HepG2 (cell line): ENCODE measurements around the gene BLVRB. TPM values are rescaled to one million over a fixed set of nuclear protein-coding genes. Genes with fewer than 3 reads are reported as not detected.

Experiments
- ELF1 ChIP-seq: sonication (generic); formaldehyde crosslinking; IDR thresholded peaks from 2 replicates; pipeline ENCODE4 v1.4.0; 2020; ENCODE audit warnings: missing genetic modification reagents
- JUN ChIP-seq: sonication (generic); formaldehyde crosslinking; IDR thresholded peaks from 2 replicates; pipeline ENCODE4 v1.4.0; 2020; ENCODE audit warnings: mild to moderate bottlenecking, missing genetic modification reagents
- PHF21A ChIP-seq: sonication (generic); formaldehyde crosslinking; IDR thresholded peaks from 2 replicates; pipeline ENCODE4 v1.5.0; 2020; ENCODE audit warnings: mild to moderate bottlenecking, missing genetic modification reagents
- TEAD3 ChIP-seq: optimal IDR thresholded peaks from 2 replicates; pipeline ENCODE3; 2016; ENCODE audit warnings: borderline replicate concordance
- YEATS4 ChIP-seq: sonication (generic); formaldehyde crosslinking; IDR thresholded peaks from 2 replicates; pipeline ENCODE4 v1.4.0; 2020; ENCODE audit warnings: missing genetic modification reagents, borderline replicate concordance
- ZIK1 ChIP-seq: sonication (generic); formaldehyde crosslinking; IDR thresholded peaks from 2 replicates; pipeline ENCODE4 v1.5.0; 2020; ENCODE audit warnings: mild to moderate bottlenecking, low read depth, missing genetic modification reagents, borderline replicate concordance
- ZNF350 ChIP-seq: sonication (generic); formaldehyde crosslinking; IDR thresholded peaks from 2 replicates; pipeline ENCODE4 v1.4.0; 2020; ENCODE audit warnings: mild to moderate bottlenecking, low read depth, missing genetic modification reagents, borderline replicate concordance
- polyA plus RNA-seq, 8 experiments: library from polyadenylated mRNA; depleted of rRNA in 3 of 8; stranded (reverse) in 7 of 8; unstranded in 1 of 8; fragments of >200 nt; fragmentation: Illumina TruSeq in 4 of 8; extraction: Trizol in 4 of 8; gene quantifications; 2 replicates each; pipeline versions ENCODE4 v1.2.1 to v1.2.3, GENCODE V29; 2011 to 2016; ENCODE audit warnings: low read depth in 4 of 8, missing spikeins in 1 of 8, mixed read lengths in 1 of 8; ENCODE audit not compliant: insufficient read depth in 1 of 8
- total RNA-seq, 5 experiments: library from RNA; depleted of rRNA; stranded (reverse); fragments of >200 nt; fragmentation: Illumina TruSeq; extraction: Trizol; gene quantifications; 2 replicates each; pipeline ENCODE4 v1.2.3, GENCODE V29; 2016; ENCODE audit warnings: low read depth in 1 of 5
- TF ChIP-seq, protein P1 (sequence below): sonication (generic); formaldehyde crosslinking; IDR thresholded peaks from 2 replicates; pipeline ENCODE4 v1.4.0; 2020; ENCODE audit warnings: mild to moderate bottlenecking, missing genetic modification reagents
- TF ChIP-seq, protein P2 (sequence below): IDR thresholded peaks from 2 replicates; pipeline ENCODE4 v1.6.1; 2012; ENCODE audit warnings: inconsistent platforms
- TF ChIP-seq, protein P3 (sequence below): sonication (generic); formaldehyde crosslinking; IDR thresholded peaks from 2 replicates; pipeline ENCODE4 v1.5.1; 2020; ENCODE audit warnings: mild to moderate bottlenecking, missing genetic modification reagents, moderate library complexity
- TF ChIP-seq, protein P4 (sequence below): sonication (generic); formaldehyde crosslinking; IDR thresholded peaks from 2 replicates; pipeline ENCODE4 v1.5.1; 2020; ENCODE audit warnings: missing genetic modification reagents, mild to moderate bottlenecking, borderline replicate concordance
- TF ChIP-seq, protein P5 (sequence below), 2 experiments: IDR thresholded peaks; 2 replicates each; pipeline ENCODE4 v1.6.1; 2011 to 2012; ENCODE audit warnings: low read length in 2 of 2, borderline replicate concordance in 1 of 2, low read depth in 1 of 2, mild to moderate bottlenecking in 1 of 2, moderate library complexity in 1 of 2

The BLVRB gene
- total and polyA plus RNA-seq, 2 of the 13 experiments (the other 11 are each of a cell fraction or from before 2014, with no cell fraction given): 25.9 to 51.4 TPM

DNA sequence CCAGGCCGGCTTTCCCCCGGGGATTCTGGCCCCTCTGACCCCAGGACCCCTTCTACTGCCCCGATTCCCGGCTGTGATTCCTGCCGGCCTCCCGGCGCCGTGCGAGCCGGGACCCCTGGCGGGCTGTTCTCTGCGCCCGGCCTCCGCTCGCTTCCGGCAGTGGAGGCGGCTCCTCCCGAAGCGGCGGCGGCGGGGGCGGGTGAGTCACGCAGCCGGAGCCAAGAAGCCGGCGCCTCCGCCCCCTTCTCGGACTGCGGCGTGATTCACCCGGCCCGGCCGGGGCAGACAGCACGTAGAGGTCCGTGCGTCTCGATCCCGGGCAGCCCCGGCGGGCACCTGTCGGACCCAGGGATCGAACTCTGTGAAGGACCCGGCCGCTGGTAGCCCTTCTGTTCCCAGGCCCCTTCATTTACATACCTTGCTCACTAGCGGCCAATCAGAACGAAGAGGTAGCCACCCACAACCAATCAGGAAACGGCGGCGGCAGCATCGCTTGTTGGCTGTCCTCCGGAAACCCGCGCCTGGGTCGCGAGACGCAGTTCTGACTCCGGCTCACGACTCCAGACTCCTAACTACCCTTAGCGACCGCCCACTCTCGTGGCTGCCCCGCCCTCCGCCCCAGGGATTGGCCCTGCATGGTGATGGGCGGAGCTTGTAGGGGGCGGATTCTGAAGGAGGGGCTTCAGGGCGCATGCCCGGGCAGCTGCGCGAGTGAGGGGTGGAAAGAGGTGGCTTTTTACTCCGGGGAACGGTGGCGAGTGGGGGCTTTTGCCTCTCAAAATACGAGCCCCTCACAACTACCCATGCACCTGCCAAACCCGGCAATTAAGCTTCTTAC lies 39.9 kb downstream of the BLVRB start, which contains the start of gene SERTAD1 (continued):
- TF ChIP-seq, protein P1, sequence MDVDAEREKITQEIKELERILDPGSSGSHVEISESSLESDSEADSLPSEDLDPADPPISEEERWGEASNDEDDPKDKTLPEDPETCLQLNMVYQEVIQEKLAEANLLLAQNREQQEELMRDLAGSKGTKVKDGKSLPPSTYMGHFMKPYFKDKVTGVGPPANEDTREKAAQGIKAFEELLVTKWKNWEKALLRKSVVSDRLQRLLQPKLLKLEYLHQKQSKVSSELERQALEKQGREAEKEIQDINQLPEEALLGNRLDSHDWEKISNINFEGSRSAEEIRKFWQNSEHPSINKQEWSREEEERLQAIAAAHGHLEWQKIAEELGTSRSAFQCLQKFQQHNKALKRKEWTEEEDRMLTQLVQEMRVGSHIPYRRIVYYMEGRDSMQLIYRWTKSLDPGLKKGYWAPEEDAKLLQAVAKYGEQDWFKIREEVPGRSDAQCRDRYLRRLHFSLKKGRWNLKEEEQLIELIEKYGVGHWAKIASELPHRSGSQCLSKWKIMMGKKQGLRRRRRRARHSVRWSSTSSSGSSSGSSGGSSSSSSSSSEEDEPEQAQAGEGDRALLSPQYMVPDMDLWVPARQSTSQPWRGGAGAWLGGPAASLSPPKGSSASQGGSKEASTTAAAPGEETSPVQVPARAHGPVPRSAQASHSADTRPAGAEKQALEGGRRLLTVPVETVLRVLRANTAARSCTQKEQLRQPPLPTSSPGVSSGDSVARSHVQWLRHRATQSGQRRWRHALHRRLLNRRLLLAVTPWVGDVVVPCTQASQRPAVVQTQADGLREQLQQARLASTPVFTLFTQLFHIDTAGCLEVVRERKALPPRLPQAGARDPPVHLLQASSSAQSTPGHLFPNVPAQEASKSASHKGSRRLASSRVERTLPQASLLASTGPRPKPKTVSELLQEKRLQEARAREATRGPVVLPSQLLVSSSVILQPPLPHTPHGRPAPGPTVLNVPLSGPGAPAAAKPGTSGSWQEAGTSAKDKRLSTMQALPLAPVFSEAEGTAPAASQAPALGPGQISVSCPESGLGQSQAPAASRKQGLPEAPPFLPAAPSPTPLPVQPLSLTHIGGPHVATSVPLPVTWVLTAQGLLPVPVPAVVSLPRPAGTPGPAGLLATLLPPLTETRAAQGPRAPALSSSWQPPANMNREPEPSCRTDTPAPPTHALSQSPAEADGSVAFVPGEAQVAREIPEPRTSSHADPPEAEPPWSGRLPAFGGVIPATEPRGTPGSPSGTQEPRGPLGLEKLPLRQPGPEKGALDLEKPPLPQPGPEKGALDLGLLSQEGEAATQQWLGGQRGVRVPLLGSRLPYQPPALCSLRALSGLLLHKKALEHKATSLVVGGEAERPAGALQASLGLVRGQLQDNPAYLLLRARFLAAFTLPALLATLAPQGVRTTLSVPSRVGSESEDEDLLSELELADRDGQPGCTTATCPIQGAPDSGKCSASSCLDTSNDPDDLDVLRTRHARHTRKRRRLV (CRISPR knock-in tag): peak; percentile 96
- peak; percentile 32; the same call in 1 of the 2 replicates for TF ChIP-seq ZIK1 (CRISPR knock-in tag)
- TF ChIP-seq, protein P2, sequence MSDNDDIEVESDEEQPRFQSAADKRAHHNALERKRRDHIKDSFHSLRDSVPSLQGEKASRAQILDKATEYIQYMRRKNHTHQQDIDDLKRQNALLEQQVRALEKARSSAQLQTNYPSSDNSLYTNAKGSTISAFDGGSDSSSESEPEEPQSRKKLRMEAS: peak; percentile 65
- peak; percentile 67; the same call in 1 of the 2 replicates for TF ChIP-seq YEATS4 (CRISPR knock-in tag)
- 0 out of 2 replicates have a peak, but pooled peaks have one; percentile 53 for TF ChIP-seq JUN (CRISPR knock-in tag)
- peak; percentile 84 for TF ChIP-seq PHF21A
- TF ChIP-seq, protein P3, sequence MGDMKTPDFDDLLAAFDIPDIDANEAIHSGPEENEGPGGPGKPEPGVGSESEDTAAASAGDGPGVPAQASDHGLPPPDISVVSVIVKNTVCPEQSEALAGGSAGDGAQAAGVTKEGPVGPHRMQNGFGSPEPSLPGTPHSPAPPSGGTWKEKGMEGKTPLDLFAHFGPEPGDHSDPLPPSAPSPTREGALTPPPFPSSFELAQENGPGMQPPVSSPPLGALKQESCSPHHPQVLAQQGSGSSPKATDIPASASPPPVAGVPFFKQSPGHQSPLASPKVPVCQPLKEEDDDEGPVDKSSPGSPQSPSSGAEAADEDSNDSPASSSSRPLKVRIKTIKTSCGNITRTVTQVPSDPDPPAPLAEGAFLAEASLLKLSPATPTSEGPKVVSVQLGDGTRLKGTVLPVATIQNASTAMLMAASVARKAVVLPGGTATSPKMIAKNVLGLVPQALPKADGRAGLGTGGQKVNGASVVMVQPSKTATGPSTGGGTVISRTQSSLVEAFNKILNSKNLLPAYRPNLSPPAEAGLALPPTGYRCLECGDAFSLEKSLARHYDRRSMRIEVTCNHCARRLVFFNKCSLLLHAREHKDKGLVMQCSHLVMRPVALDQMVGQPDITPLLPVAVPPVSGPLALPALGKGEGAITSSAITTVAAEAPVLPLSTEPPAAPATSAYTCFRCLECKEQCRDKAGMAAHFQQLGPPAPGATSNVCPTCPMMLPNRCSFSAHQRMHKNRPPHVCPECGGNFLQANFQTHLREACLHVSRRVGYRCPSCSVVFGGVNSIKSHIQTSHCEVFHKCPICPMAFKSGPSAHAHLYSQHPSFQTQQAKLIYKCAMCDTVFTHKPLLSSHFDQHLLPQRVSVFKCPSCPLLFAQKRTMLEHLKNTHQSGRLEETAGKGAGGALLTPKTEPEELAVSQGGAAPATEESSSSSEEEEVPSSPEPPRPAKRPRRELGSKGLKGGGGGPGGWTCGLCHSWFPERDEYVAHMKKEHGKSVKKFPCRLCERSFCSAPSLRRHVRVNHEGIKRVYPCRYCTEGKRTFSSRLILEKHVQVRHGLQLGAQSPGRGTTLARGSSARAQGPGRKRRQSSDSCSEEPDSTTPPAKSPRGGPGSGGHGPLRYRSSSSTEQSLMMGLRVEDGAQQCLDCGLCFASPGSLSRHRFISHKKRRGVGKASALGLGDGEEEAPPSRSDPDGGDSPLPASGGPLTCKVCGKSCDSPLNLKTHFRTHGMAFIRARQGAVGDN (CRISPR knock-in tag): peak; percentile 76
- TF ChIP-seq, protein P4, sequence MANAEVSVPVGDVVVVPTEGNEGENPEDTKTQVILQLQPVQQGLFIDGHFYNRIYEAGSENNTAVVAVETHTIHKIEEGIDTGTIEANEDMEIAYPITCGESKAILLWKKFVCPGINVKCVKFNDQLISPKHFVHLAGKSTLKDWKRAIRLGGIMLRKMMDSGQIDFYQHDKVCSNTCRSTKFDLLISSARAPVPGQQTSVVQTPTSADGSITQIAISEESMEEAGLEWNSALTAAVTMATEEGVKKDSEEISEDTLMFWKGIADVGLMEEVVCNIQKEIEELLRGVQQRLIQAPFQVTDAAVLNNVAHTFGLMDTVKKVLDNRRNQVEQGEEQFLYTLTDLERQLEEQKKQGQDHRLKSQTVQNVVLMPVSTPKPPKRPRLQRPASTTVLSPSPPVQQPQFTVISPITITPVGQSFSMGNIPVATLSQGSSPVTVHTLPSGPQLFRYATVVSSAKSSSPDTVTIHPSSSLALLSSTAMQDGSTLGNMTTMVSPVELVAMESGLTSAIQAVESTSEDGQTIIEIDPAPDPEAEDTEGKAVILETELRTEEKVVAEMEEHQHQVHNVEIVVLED: peak; percentile 14; the same call in 1 of the 2 replicates
- TF ChIP-seq, protein P5, sequence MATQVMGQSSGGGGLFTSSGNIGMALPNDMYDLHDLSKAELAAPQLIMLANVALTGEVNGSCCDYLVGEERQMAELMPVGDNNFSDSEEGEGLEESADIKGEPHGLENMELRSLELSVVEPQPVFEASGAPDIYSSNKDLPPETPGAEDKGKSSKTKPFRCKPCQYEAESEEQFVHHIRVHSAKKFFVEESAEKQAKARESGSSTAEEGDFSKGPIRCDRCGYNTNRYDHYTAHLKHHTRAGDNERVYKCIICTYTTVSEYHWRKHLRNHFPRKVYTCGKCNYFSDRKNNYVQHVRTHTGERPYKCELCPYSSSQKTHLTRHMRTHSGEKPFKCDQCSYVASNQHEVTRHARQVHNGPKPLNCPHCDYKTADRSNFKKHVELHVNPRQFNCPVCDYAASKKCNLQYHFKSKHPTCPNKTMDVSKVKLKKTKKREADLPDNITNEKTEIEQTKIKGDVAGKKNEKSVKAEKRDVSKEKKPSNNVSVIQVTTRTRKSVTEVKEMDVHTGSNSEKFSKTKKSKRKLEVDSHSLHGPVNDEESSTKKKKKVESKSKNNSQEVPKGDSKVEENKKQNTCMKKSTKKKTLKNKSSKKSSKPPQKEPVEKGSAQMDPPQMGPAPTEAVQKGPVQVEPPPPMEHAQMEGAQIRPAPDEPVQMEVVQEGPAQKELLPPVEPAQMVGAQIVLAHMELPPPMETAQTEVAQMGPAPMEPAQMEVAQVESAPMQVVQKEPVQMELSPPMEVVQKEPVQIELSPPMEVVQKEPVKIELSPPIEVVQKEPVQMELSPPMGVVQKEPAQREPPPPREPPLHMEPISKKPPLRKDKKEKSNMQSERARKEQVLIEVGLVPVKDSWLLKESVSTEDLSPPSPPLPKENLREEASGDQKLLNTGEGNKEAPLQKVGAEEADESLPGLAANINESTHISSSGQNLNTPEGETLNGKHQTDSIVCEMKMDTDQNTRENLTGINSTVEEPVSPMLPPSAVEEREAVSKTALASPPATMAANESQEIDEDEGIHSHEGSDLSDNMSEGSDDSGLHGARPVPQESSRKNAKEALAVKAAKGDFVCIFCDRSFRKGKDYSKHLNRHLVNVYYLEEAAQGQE (IDR thresholded peaks at IDR 0.05; ENCODE audit: borderline replicate concordance in 1 of 2, low read depth in 1 of 2, low read length in 2 of 2): peak in 1 of 2 experiments; percentile 27; a peak in 1 of 4 replicates
- peak; percentile 68 for TF ChIP-seq ELF1
- TF ChIP-seq TEAD3 (CRISPR knock-in tag): peak; percentile 32
- 0 out of 2 replicates have a peak, but pooled peaks have one; percentile 44 for TF ChIP-seq ZNF350 (CRISPR knock-in tag)
